Measurements from ENCODE around the gene CDH5.

CDH5 gene

GRCh38 chr16:66375451-66375850 is 9.0 kb downstream of the CDH5 start:
- DNase-seq, result no peak

- no peak for DNase-seq
Observed at GRCh38 chr16:66376114-66376513, 9.6 kb downstream of the CDH5 start.

GRCh38 chr16:66376577-66377305 is 10.2 kb downstream of the CDH5 start:
- DNase-seq, result no peak

GRCh38 chr16:66377324-66377723 is 10.8 kb downstream of the CDH5 start:
- DNase-seq, result no peak

- no peak for DNase-seq
Observed at GRCh38 chr16:66378741-66379570, 12.5 kb downstream of the CDH5 start.

- no peak for DNase-seq
Observed at GRCh38 chr16:66379571-66379941, 13.1 kb downstream of the CDH5 start.

GRCh38 chr16:66380421-66380820 is 13.9 kb downstream of the CDH5 start:
- no peak for DNase-seq

- no peak for DNase-seq
Observed at GRCh38 chr16:66381585-66382170, 15.2 kb downstream of the CDH5 start.

- DNase-seq, result no peak
Observed at GRCh38 chr16:66382171-66382965, 15.9 kb downstream of the CDH5 start.

GRCh38 chr16:66382966-66383299 is 16.4 kb downstream of the CDH5 start:
- DNase-seq, result no peak

GRCh38 chr16:66383551-66383950 is 17.1 kb downstream of the CDH5 start:
- DNase-seq, result no peak

GRCh38 chr16:66385415-66385814 is 18.9 kb downstream of the CDH5 start:
- no peak for DNase-seq

- DNase-seq, result no peak
Observed at GRCh38 chr16:66386629-66387622, 20.4 kb downstream of the CDH5 start.

- no peak for DNase-seq
Observed at GRCh38 chr16:66387817-66388332, 21.4 kb downstream of the CDH5 start.

GRCh38 chr16:66388350-66389139 is 22.1 kb downstream of the CDH5 start:
- DNase-seq, result no peak

GRCh38 chr16:66389256-66390176 is 23.0 kb downstream of the CDH5 start:
- no peak for DNase-seq

- no peak for DNase-seq
Observed at GRCh38 chr16:66390346-66391108, 24.0 kb downstream of the CDH5 start.

GRCh38 chr16:66391726-66392670 is 25.5 kb downstream of the CDH5 start:
- no peak for DNase-seq

All from NCI-H1417 treated with DMSO at 0.1 percent for 48 hours (cell line).